PC-3 (cell line): ENCODE data around the gene PTPN1.

Experiments
- EZH2 ChIP-seq: fragments of 300-600 bp; sonication (generic); IDR thresholded peaks from one replicate; pipeline ENCODE4 v1.6.1; 2017; ENCODE audit warnings: antibody characterized with exemption, mild to moderate bottlenecking, low read length; ENCODE audit not compliant: unreplicated experiment
- EZH2phosphoT487 ChIP-seq: fragments of 300-600 bp; sonication (generic); IDR thresholded peaks from 2 replicates; pipeline ENCODE4 v1.6.1; 2018; ENCODE audit warnings: mild to moderate bottlenecking, antibody characterized with exemption, low read length, borderline replicate concordance
- TF ChIP-seq, protein P1 (sequence below): fragments of 300-600 bp; sonication (generic); conservative IDR thresholded peaks from 2 replicates; pipeline ENCODE4 v1.5.1; 2017; ENCODE audit warnings: antibody characterized with exemption, low read depth, mild to moderate bottlenecking, low read length

- TF ChIP-seq, protein P1, sequence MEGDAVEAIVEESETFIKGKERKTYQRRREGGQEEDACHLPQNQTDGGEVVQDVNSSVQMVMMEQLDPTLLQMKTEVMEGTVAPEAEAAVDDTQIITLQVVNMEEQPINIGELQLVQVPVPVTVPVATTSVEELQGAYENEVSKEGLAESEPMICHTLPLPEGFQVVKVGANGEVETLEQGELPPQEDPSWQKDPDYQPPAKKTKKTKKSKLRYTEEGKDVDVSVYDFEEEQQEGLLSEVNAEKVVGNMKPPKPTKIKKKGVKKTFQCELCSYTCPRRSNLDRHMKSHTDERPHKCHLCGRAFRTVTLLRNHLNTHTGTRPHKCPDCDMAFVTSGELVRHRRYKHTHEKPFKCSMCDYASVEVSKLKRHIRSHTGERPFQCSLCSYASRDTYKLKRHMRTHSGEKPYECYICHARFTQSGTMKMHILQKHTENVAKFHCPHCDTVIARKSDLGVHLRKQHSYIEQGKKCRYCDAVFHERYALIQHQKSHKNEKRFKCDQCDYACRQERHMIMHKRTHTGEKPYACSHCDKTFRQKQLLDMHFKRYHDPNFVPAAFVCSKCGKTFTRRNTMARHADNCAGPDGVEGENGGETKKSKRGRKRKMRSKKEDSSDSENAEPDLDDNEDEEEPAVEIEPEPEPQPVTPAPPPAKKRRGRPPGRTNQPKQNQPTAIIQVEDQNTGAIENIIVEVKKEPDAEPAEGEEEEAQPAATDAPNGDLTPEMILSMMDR: no peak
- TF ChIP-seq EZH2phosphoT487: no peak
- TF ChIP-seq EZH2: no peak
These were observed 68.6 kb downstream of the PTPN1 start for GRCh38 chr20:50578778-50579165.
